HG02678 (cell line): ENCODE results near the gene STRIP2.
"Not testable (repeated sequence)": the region's sequence is repeated elsewhere in the genome, so short reads cannot be mapped to it uniquely, and the experiment has no call there.

Experiments used
- ATAC-seq: cut with Tn5 transposase; IDR thresholded peaks from one replicate; pipeline ENCODE4 v1.9.1; 2021; ENCODE audit warnings: mild to moderate bottlenecking, moderate library complexity; ENCODE audit not compliant: unreplicated experiment

STRIP2 gene

GRCh38 chr7:129452589-129453231, 18.5 kb downstream of the STRIP2 start:
- ATAC-seq, result no peak

- no peak for ATAC-seq
These were observed 19.4 kb downstream of the STRIP2 start for GRCh38 chr7:129453510-129454248.

GRCh38 chr7:129454249-129454551, 20.0 kb downstream of the STRIP2 start:
- no peak for ATAC-seq

- ATAC-seq, result no peak
These were observed 22.2 kb downstream of the STRIP2 start for GRCh38 chr7:129456421-129456820.

GRCh38 chr7:129457101-129457500, 22.9 kb downstream of the STRIP2 start:
- no peak for ATAC-seq

GRCh38 chr7:129458171-129458570, 23.9 kb downstream of the STRIP2 start:
- no peak for ATAC-seq

GRCh38 chr7:129461809-129462208, 27.6 kb downstream of the STRIP2 start:
- no peak for ATAC-seq

- ATAC-seq, result no peak
These were observed 28.2 kb downstream of the STRIP2 start for GRCh38 chr7:129462420-129462819.

- no peak for ATAC-seq
These were observed 30.0 kb downstream of the STRIP2 start for GRCh38 chr7:129464194-129464593.

- ATAC-seq, result no peak
These were observed 30.8 kb downstream of the STRIP2 start for GRCh38 chr7:129465080-129465479.

- ATAC-seq, result no peak
These were observed 32.6 kb downstream of the STRIP2 start for GRCh38 chr7:129466796-129467195.

GRCh38 chr7:129468087-129468486, 33.9 kb downstream of the STRIP2 start:
- ATAC-seq, result no peak

- ATAC-seq, result peak; percentile 44
These were observed 34.3 kb downstream of the STRIP2 start for GRCh38 chr7:129468547-129468946.

- ATAC-seq, result no peak
These were observed 35.7 kb downstream of the STRIP2 start for GRCh38 chr7:129469930-129470329.

GRCh38 chr7:129470411-129470810, 36.2 kb downstream of the STRIP2 start:
- ATAC-seq, result no peak

- ATAC-seq, result no peak
These were observed 37.2 kb downstream of the STRIP2 start for GRCh38 chr7:129471402-129471827.

- ATAC-seq, result not testable (repeated sequence)
These were observed 41.7 kb downstream of the STRIP2 start for GRCh38 chr7:129475931-129476330.

- ATAC-seq, result not testable (repeated sequence)
These were observed 42.2 kb downstream of the STRIP2 start for GRCh38 chr7:129476398-129476797.

- ATAC-seq, result no peak
These were observed 45.6 kb downstream of the STRIP2 start for GRCh38 chr7:129479831-129480230.

GRCh38 chr7:129480674-129481363, 46.6 kb downstream of the STRIP2 start:
- ATAC-seq, result no peak

- ATAC-seq, result not testable (repeated sequence)
These were observed 47.1 kb downstream of the STRIP2 start for GRCh38 chr7:129481376-129481775.

- ATAC-seq, result no peak
These were observed 48.5 kb downstream of the STRIP2 start for GRCh38 chr7:129482781-129483180.
